ENCODE measurements around the gene MIGA1. TPM values are rescaled to one million over a fixed set of nuclear protein-coding genes. Genes with fewer than 3 reads are reported as not detected.

MIGA1 gene
- total and polyA plus RNA-seq, 2 of the 13 experiments (the other 11 are each of a cell fraction or from before 2014, with no cell fraction given) = 3.8 to 6.6 TPM

GRCh38 chr1:77779529-77780281, at the start of gene MIGA1 (continued):
- no peak for TF ChIP-seq RERE (CRISPR knock-in tag; IDR thresholded peaks at IDR 0.05; ENCODE audit: low read depth)
- TF ChIP-seq ZBTB1 (CRISPR knock-in tag; IDR thresholded peaks at IDR 0.05; ENCODE audit: borderline replicate concordance) = no peak
- peak; percentile 22; the same call in 1 of the 2 replicates for TF ChIP-seq ZSCAN9 (CRISPR knock-in tag; IDR thresholded peaks at IDR 0.05; ENCODE audit: borderline replicate concordance)
- TF ChIP-seq RFXAP (CRISPR knock-in tag; IDR thresholded peaks at IDR 0.05; ENCODE audit: borderline replicate concordance) = no peak
- no peak for TF ChIP-seq SRSF4 (IDR thresholded peaks at IDR 0.05; ENCODE audit: low read depth, low read length, poor library complexity, severe bottlenecking)
- TF ChIP-seq ZNF577 (CRISPR knock-in tag; IDR thresholded peaks at IDR 0.05; ENCODE audit: borderline replicate concordance, low read depth) = no peak
- TF ChIP-seq, protein P1, sequence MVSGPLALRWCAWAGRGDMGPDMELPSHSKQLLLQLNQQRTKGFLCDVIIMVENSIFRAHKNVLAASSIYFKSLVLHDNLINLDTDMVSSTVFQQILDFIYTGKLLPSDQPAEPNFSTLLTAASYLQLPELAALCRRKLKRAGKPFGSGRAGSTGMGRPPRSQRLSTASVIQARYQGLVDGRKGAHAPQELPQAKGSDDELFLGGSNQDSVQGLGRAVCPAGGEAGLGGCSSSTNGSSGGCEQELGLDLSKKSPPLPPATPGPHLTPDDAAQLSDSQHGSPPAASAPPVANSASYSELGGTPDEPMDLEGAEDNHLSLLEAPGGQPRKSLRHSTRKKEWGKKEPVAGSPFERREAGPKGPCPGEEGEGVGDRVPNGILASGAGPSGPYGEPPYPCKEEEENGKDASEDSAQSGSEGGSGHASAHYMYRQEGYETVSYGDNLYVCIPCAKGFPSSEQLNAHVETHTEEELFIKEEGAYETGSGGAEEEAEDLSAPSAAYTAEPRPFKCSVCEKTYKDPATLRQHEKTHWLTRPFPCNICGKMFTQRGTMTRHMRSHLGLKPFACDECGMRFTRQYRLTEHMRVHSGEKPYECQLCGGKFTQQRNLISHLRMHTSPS (CRISPR knock-in tag; IDR thresholded peaks at IDR 0.05; ENCODE audit: low read depth) = no peak
- peak; percentile 37 for TF ChIP-seq ETV5 (CRISPR knock-in tag; IDR thresholded peaks at IDR 0.05; ENCODE audit: borderline replicate concordance)
- TF ChIP-seq ZNF619 (CRISPR knock-in tag; IDR thresholded peaks at IDR 0.05) = 0 out of 2 replicates have a peak, but pooled peaks have one; percentile 56
- peak; percentile 40; the same call in 1 of the 2 replicates for TF ChIP-seq SIX4 (CRISPR knock-in tag; IDR thresholded peaks at IDR 0.05)
- TF ChIP-seq, protein P2, sequence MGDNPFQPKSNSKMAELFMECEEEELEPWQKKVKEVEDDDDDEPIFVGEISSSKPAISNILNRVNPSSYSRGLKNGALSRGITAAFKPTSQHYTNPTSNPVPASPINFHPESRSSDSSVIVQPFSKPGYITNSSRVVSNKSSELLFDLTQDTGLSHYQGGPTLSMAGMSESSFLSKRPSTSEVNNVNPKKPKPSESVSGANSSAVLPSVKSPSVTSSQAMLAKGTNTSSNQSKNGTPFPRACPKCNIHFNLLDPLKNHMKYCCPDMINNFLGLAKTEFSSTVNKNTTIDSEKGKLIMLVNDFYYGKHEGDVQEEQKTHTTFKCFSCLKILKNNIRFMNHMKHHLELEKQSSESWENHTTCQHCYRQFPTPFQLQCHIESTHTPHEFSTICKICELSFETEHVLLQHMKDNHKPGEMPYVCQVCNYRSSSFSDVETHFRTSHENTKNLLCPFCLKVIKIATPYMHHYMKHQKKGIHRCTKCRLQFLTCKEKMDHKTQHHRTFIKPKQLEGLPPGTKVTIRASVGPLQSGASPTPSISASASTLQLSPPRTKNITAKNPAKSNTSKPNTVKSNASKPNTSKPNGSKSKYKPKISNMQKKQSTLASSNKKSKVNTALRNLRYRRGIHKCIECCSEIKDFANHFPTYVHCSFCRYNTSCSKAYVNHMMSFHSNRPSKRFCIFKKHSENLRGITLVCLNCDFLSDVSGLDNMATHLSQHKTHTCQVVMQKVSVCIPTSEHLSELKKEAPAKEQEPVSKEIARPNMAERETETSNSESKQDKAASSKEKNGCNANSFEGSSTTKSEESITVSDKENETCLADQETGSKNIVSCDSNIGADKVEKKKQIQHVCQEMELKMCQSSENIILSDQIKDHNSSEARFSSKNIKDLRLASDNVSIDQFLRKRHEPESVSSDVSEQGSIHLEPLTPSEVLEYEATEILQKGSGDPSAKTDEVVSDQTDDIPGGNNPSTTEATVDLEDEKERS (CRISPR knock-in tag; IDR thresholded peaks at IDR 0.05) = peak; percentile 81; the same call in 1 of the 2 replicates
- TF ChIP-seq SP5 (CRISPR knock-in tag; IDR thresholded peaks at IDR 0.05; ENCODE audit: borderline replicate concordance, low read depth) = peak; percentile 64; the same call in 1 of the 2 replicates
- TF ChIP-seq PRDM10 (CRISPR knock-in tag; IDR thresholded peaks at IDR 0.05; ENCODE audit: low read depth) = peak; percentile 31; the same call in 1 of the 2 replicates

Data from HepG2 (cell line).